ENCODE results near the gene PRMT3.
"Not testable (repeated sequence)": the region's sequence is repeated elsewhere in the genome, so short reads cannot be mapped to it uniquely, and the experiment has no call there.

The PRMT3 gene

GRCh38 chr11:20467487-20468185 is 80.1 kb downstream of the PRMT3 start:
- no peaks in the 10 kb centered on the region for H3K9me3 ChIP-seq (ENCODE audit: control insufficient read depth, insufficient read depth, low read depth, low read length)
- peaks cover 0 to 16% of the 10 kb centered on the region in 2 experiments; a peak in 1 of 3 replicates for H3K36me3 ChIP-seq (ENCODE audit: control insufficient read depth in 2 of 2, insufficient read depth in 1 of 2, low read length in 2 of 2)
- TF ChIP-seq ZNF701 (tag by site-specific recombination; IDR thresholded peaks at IDR 0.05): no peak
- no peak for TF ChIP-seq ZNF571 (tag by site-specific recombination; IDR thresholded peaks at IDR 0.05)
- TF ChIP-seq ZNF629 (tag by site-specific recombination; IDR thresholded peaks at IDR 0.05): no peak
- ChIA-PET CTCF (no interaction called here), POLR2A (no interaction called here)
- no peak overlapping the region for H3K27ac ChIP-seq (ENCODE audit: extremely low read depth, low read depth, low read length)
- H3K4me3 ChIP-seq (ENCODE audit: low read depth, low read length): no peak overlapping the region
- no peaks in the 10 kb centered on the region for H3K4me1 ChIP-seq (ENCODE audit: control insufficient read depth, insufficient read depth, low read length)

GRCh38 chr11:20470348-20470747 is 82.8 kb downstream of the PRMT3 start:
- peaks cover 0 to 13% of the 10 kb centered on the region in 2 experiments; a peak in 1 of 3 replicates for H3K36me3 ChIP-seq (ENCODE audit: control insufficient read depth in 2 of 2, insufficient read depth in 1 of 2, low read length in 2 of 2)
- ChIA-PET CTCF (no interaction called here), POLR2A (no interaction called here)
- TF ChIP-seq ZNF146 (tag by site-specific recombination; IDR thresholded peaks at IDR 0.05): peak; percentile 31; the same call in 1 of the 2 replicates
- no peak for TF ChIP-seq ZNF121 (tag by site-specific recombination; IDR thresholded peaks at IDR 0.05)
- no peak for TF ChIP-seq ZSCAN5A (tag by site-specific recombination; IDR thresholded peaks at IDR 0.05)
- no peak overlapping the region for H3K27ac ChIP-seq (ENCODE audit: extremely low read depth, low read depth, low read length)
- H3K4me3 ChIP-seq (ENCODE audit: low read depth, low read length): no peak overlapping the region
- no peaks in the 10 kb centered on the region for H3K4me1 ChIP-seq (ENCODE audit: control insufficient read depth, insufficient read depth, low read length)
- H3K9me3 ChIP-seq (ENCODE audit: control insufficient read depth, insufficient read depth, low read depth, low read length): no peaks in the 10 kb centered on the region

- H3K9me3 ChIP-seq (ENCODE audit: control insufficient read depth, insufficient read depth, low read depth, low read length); H3K4me3 ChIP-seq (ENCODE audit: low read depth, low read length); H3K27ac ChIP-seq (ENCODE audit: extremely low read depth, low read depth, low read length); H3K4me1 ChIP-seq (ENCODE audit: control insufficient read depth, insufficient read depth, low read length); CTCF ChIA-PET; H3K36me3 ChIP-seq (ENCODE audit: control insufficient read depth in 2 of 2, insufficient read depth in 1 of 2, low read length in 2 of 2); POLR2A ChIA-PET: not testable (repeated sequence)
- TF ChIP-seq SCRT1 (tag by site-specific recombination; IDR thresholded peaks at IDR 0.05; ENCODE audit: borderline replicate concordance) (0 out of 2 replicates have a peak, but pooled peaks have one; percentile 27), SCRT2 (tag by site-specific recombination; IDR thresholded peaks at IDR 0.05) (peak; percentile 72)
Observed at GRCh38 chr11:20471929-20472328, 84.4 kb downstream of the PRMT3 start.

GRCh38 chr11:20474176-20474881 is 86.8 kb downstream of the PRMT3 start:
- ChIA-PET CTCF (no interaction called here), POLR2A (no interaction called here)
- Histone ChIP-seq H3K36me3 (ENCODE audit: control insufficient read depth in 2 of 2, insufficient read depth in 1 of 2, low read length in 2 of 2) (peaks cover 0 to 5% of the 10 kb centered on the region in 2 experiments; a peak in 1 of 3 replicates), H3K4me3 (ENCODE audit: low read depth, low read length) (no peak overlapping the region), H3K9me3 (ENCODE audit: control insufficient read depth, insufficient read depth, low read depth, low read length) (no peaks in the 10 kb centered on the region), H3K4me1 (ENCODE audit: control insufficient read depth, insufficient read depth, low read length) (no peaks in the 10 kb centered on the region), H3K27ac (ENCODE audit: extremely low read depth, low read depth, low read length) (no peak overlapping the region)
- TF ChIP-seq ZNF426 (tag by site-specific recombination; IDR thresholded peaks at IDR 0.05): no peak
- no peak for TF ChIP-seq KLF1 (tag by site-specific recombination; IDR thresholded peaks at IDR 0.05)
- no peak for TF ChIP-seq ZNF354C (tag by site-specific recombination; IDR thresholded peaks at IDR 0.05; ENCODE audit: borderline replicate concordance, low read depth)
- no peak for TF ChIP-seq ZNF202 (tag by site-specific recombination; IDR thresholded peaks at IDR 0.05; ENCODE audit: borderline replicate concordance)
- no peak for TF ChIP-seq ZNF473 (tag by site-specific recombination; IDR thresholded peaks at IDR 0.05)
- no peak for TF ChIP-seq ZNF24 (tag by site-specific recombination; IDR thresholded peaks at IDR 0.05)
- no peak for TF ChIP-seq ZNF274 (IDR thresholded peaks at IDR 0.05; ENCODE audit: low read length)
- TF ChIP-seq ZNF274 (tag by site-specific recombination; IDR thresholded peaks at IDR 0.05; ENCODE audit: borderline replicate concordance): no peak
- TF ChIP-seq ZNF510 (tag by site-specific recombination; IDR thresholded peaks at IDR 0.05; ENCODE audit: insufficient replicate concordance): no peak
- TF ChIP-seq ZNF585B (tag by site-specific recombination; IDR thresholded peaks at IDR 0.05): no peak
- TF ChIP-seq ZNF596 (tag by site-specific recombination; IDR thresholded peaks at IDR 0.05): no peak
- TF ChIP-seq ZBTB8A (tag by site-specific recombination; IDR thresholded peaks at IDR 0.05): no peak
- no peak for TF ChIP-seq ZNF133 (tag by site-specific recombination; IDR thresholded peaks at IDR 0.05)
- TF ChIP-seq ZNF140 (tag by site-specific recombination; IDR thresholded peaks at IDR 0.05): no peak
- TF ChIP-seq ZNF621 (tag by site-specific recombination; IDR thresholded peaks at IDR 0.05): no peak
- no peak for TF ChIP-seq IKZF3 (tag by site-specific recombination; IDR thresholded peaks at IDR 0.05)
